ENCODE results near the gene CCPG1. TPM values are rescaled to one million over a fixed set of nuclear protein-coding genes. Genes with fewer than 3 reads are reported as not detected.

The CCPG1 gene
- total RNA-seq, 2 donors from 2014 or later: 40.7 to 63.5 TPM

GRCh38 chr15:55353025-55353424, 55.1 kb downstream of the CCPG1 start:
- H3K27ac ChIP-seq (ENCODE audit: low read depth, low read length): no peak overlapping the region
- DNase-seq: no peak
- no peaks in the 10 kb centered on the region for H3K27me3 Mint-ChIP-seq (ENCODE audit: insufficient read depth)
- no peak overlapping the region for H3K4me3 Mint-ChIP-seq
- no peaks in the 10 kb centered on the region for H3K4me1 ChIP-seq (ENCODE audit: control insufficient read depth, insufficient read depth, low read length)
- no peak overlapping the region for H3K4me3 ChIP-seq (ENCODE audit: low read length)
- H3K9me3 ChIP-seq (ENCODE audit: control insufficient read depth, low read length): no peaks in the 10 kb centered on the region
- no peak overlapping the region for H3K27ac Mint-ChIP-seq
- H3K27me3 ChIP-seq (ENCODE audit: control insufficient read depth, insufficient read depth, low read length, poor library complexity, severe bottlenecking): no peaks in the 10 kb centered on the region
- H3K36me3 Mint-ChIP-seq (ENCODE audit: low read depth): peaks cover 19% of the 10 kb centered on the region
- H3K4me1 Mint-ChIP-seq: peaks cover 8% of the 10 kb centered on the region
- WGBS, 2 experiments (ENCODE audit: insufficient coverage in 1 of 2, insufficient read length in 1 of 2): 45 to 80% methylated on average over 1 to 2 of the region's 2 CpGs
- no peak overlapping the region for H3K9ac ChIP-seq (ENCODE audit: extremely low read depth, low read length, poor library complexity, severe bottlenecking)
- no peaks in the 10 kb centered on the region for H3K36me3 ChIP-seq (ENCODE audit: control insufficient read depth, insufficient read depth, low read length)
- TF ChIP-seq CTCF (conservative IDR thresholded peaks at IDR 0.05): no peak
- H3K9me3 Mint-ChIP-seq: no peaks in the 10 kb centered on the region

GRCh38 chr15:55349282-55349681, 58.9 kb downstream of the CCPG1 start:
- no peak overlapping the region for H3K4me3 ChIP-seq (ENCODE audit: low read length)
- H3K9me3 ChIP-seq (ENCODE audit: control insufficient read depth, low read length): no peaks in the 10 kb centered on the region
- no peak overlapping the region for H3K27ac Mint-ChIP-seq
- H3K27ac ChIP-seq (ENCODE audit: low read depth, low read length): no peak overlapping the region
- no peaks in the 10 kb centered on the region for H3K27me3 Mint-ChIP-seq (ENCODE audit: insufficient read depth)
- no peaks in the 10 kb centered on the region for H3K27me3 ChIP-seq (ENCODE audit: control insufficient read depth, insufficient read depth, low read length, poor library complexity, severe bottlenecking)
- no peaks in the 10 kb centered on the region for H3K4me1 ChIP-seq (ENCODE audit: control insufficient read depth, insufficient read depth, low read length)
- H3K36me3 Mint-ChIP-seq (ENCODE audit: low read depth): peaks cover 17% of the 10 kb centered on the region
- peaks cover 3% of the 10 kb centered on the region for H3K4me1 Mint-ChIP-seq
- H3K9me3 Mint-ChIP-seq: no peaks in the 10 kb centered on the region
- 93 to 100% methylated on average over 2 of the region's 2 CpGs for WGBS, 2 experiments (ENCODE audit: insufficient coverage in 1 of 2, insufficient read length in 1 of 2)
- H3K9ac ChIP-seq (ENCODE audit: extremely low read depth, low read length, poor library complexity, severe bottlenecking): no peak overlapping the region
- H3K36me3 ChIP-seq (ENCODE audit: control insufficient read depth, insufficient read depth, low read length): no peaks in the 10 kb centered on the region
- no peak for DNase-seq
- H3K4me3 Mint-ChIP-seq: no peak overlapping the region
- TF ChIP-seq CTCF (conservative IDR thresholded peaks at IDR 0.05): no peak

GRCh38 chr15:55348281-55348778, 59.8 kb downstream of the CCPG1 start:
- Histone ChIP-seq H3K27ac (ENCODE audit: low read depth, low read length) (no peak overlapping the region), H3K36me3 (ENCODE audit: control insufficient read depth, insufficient read depth, low read length) (no peaks in the 10 kb centered on the region), H3K27me3 (ENCODE audit: control insufficient read depth, insufficient read depth, low read length, poor library complexity, severe bottlenecking) (no peaks in the 10 kb centered on the region), H3K9me3 (ENCODE audit: control insufficient read depth, low read length) (no peaks in the 10 kb centered on the region), H3K4me1 (ENCODE audit: control insufficient read depth, insufficient read depth, low read length) (no peaks in the 10 kb centered on the region), H3K9ac (ENCODE audit: extremely low read depth, low read length, poor library complexity, severe bottlenecking) (no peak overlapping the region), H3K4me3 (ENCODE audit: low read length) (no peak overlapping the region)
- H3K27me3 Mint-ChIP-seq (ENCODE audit: insufficient read depth): no peaks in the 10 kb centered on the region
- WGBS, 2 experiments (ENCODE audit: insufficient coverage in 1 of 2, insufficient read length in 1 of 2): 55 to 76% methylated on average over 3 to 4 of the region's 4 CpGs
- peaks cover 19% of the 10 kb centered on the region for H3K36me3 Mint-ChIP-seq (ENCODE audit: low read depth)
- H3K4me3 Mint-ChIP-seq: no peak overlapping the region
- no peaks in the 10 kb centered on the region for H3K9me3 Mint-ChIP-seq
- no peak for TF ChIP-seq CTCF (conservative IDR thresholded peaks at IDR 0.05)
- peaks cover 10% of the 10 kb centered on the region for H3K4me1 Mint-ChIP-seq
- no peak overlapping the region for H3K27ac Mint-ChIP-seq
- DNase-seq: peak; percentile 64
